ENCODE results near the gene C1R.

DNA sequence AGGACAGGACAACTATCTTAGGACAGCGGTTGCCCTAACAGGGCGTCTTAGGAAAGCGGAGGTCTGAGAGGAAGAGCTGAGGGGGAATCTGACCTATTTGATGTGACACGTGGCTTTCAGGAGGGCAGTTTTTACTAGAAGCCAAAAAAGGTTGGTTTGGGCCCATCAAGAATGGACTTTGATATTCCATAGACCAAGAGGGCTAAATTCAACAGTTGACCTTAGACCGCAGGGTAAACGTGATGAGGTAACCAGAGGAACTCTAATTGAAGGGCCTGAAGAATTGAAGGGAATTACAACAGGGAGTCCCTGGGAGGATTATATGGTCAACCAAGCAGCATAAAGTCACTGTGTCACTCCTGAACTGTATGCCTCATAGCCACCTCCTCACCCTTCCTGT lies 20.2 kb downstream of the C1R start:
- no peak for TF ChIP-seq EZH2phosphoT487 (IDR thresholded peaks at IDR 0.05; ENCODE audit: borderline replicate concordance)
- TF ChIP-seq, protein P1, sequence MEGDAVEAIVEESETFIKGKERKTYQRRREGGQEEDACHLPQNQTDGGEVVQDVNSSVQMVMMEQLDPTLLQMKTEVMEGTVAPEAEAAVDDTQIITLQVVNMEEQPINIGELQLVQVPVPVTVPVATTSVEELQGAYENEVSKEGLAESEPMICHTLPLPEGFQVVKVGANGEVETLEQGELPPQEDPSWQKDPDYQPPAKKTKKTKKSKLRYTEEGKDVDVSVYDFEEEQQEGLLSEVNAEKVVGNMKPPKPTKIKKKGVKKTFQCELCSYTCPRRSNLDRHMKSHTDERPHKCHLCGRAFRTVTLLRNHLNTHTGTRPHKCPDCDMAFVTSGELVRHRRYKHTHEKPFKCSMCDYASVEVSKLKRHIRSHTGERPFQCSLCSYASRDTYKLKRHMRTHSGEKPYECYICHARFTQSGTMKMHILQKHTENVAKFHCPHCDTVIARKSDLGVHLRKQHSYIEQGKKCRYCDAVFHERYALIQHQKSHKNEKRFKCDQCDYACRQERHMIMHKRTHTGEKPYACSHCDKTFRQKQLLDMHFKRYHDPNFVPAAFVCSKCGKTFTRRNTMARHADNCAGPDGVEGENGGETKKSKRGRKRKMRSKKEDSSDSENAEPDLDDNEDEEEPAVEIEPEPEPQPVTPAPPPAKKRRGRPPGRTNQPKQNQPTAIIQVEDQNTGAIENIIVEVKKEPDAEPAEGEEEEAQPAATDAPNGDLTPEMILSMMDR (conservative IDR thresholded peaks at IDR 0.05; ENCODE audit: low read length) = no peak
